H1 (cell line): Measurements from ENCODE around the gene SPSB1. TPM values are rescaled to one million over a fixed set of nuclear protein-coding genes. Genes with fewer than 3 reads are reported as not detected.

ENCODE experiments used
- CTCF ChIA-PET: fragments of 300-600 bp; sonication (Branson Sonifier 250); formaldehyde crosslinking; loops from one replicate; lab custom pipeline; 2021; ENCODE audit not compliant: partially characterized antibody; lab: Charles Lee
- POLR2A ChIA-PET: fragments of 300-600 bp; sonication (Branson Sonifier 250); formaldehyde crosslinking; loops from one replicate; lab custom pipeline; 2021; ENCODE audit warnings: inconsistent platforms; ENCODE audit not compliant: partially characterized antibody; lab: Charles Lee
- DNase-seq, 2 experiments: peaks; one replicate each; pipeline versions ENCODE4 v3.0.0 to v3.0.0-alpha.2; 2010 to 2022; ENCODE audit warnings: low spot score in 2 of 2, low read depth in 1 of 2, mixed read lengths in 1 of 2
- FAIRE-seq: peaks from 2 replicates; lab custom pipeline; 2011; peaks lifted over from hg19 to GRCh38; lab: Jason Lieb, UNC
- H2AFZ ChIP-seq: 2 replicates; pipeline ENCODE4 v1.8.1; 2012; ENCODE audit warnings: low read length, inconsistent platforms
- H2AK5ac ChIP-seq: 2 replicates; pipeline ENCODE4 v1.6.1; 2013; ENCODE audit warnings: low read depth, low read length
- H2BK120ac ChIP-seq: replicated peaks from 2 replicates; pipeline ENCODE3; 2013; ENCODE audit warnings: low read depth, low read length, inconsistent platforms
- H2BK12ac ChIP-seq: 2 replicates; pipeline ENCODE4 v1.6.1; 2013; ENCODE audit warnings: low read depth, low read length
- H2BK15ac ChIP-seq: 2 replicates; pipeline ENCODE4 v1.6.1; 2013; ENCODE audit warnings: low read length
- H2BK20ac ChIP-seq: 2 replicates; pipeline ENCODE4 v1.6.1; 2013; ENCODE audit warnings: low read length
- H2BK5ac ChIP-seq: 2 replicates; pipeline ENCODE4 v1.6.1; 2013; ENCODE audit warnings: low read depth, low read length
- H3K14ac ChIP-seq: 2 replicates; pipeline ENCODE4 v1.6.1; 2013; ENCODE audit warnings: inconsistent platforms; ENCODE audit not compliant: insufficient read length
- H3K18ac ChIP-seq: 2 replicates; pipeline ENCODE4 v1.6.1; 2013; ENCODE audit warnings: low read length; ENCODE audit errors: extremely low read depth
- H3K23ac ChIP-seq: 2 replicates; pipeline ENCODE4 v1.6.1; 2013; ENCODE audit warnings: inconsistent platforms; ENCODE audit not compliant: insufficient read length
- H3K23me2 ChIP-seq: 2 replicates; pipeline ENCODE4 v1.6.1; 2013; ENCODE audit warnings: low read depth, low read length
- H3K27ac ChIP-seq: 2 replicates; pipeline ENCODE4 v1.6.1; 2011; ENCODE audit warnings: low read depth, low read length, inconsistent platforms
- H3K27me3 ChIP-seq, 4 experiments: replicated peaks in 1 of 4; 1 replicate in 1 of 4; 2 replicates in 3 of 4; pipeline versions ENCODE4 v1.6.1 to v1.8.1; 2011 to 2013; ENCODE audit warnings: low read length in 3 of 4, mild to moderate bottlenecking in 3 of 4, inconsistent platforms in 2 of 4, mixed read lengths in 2 of 4, moderate library complexity in 1 of 4; ENCODE audit not compliant: control insufficient read depth in 3 of 4, insufficient read depth in 3 of 4; ENCODE audit errors: extremely low read depth in 1 of 4
- H3K36me3 ChIP-seq, 4 experiments: 2 replicates each; pipeline versions ENCODE4 v1.6.1 to v1.8.1; 2011 to 2013; ENCODE audit warnings: mild to moderate bottlenecking in 4 of 4, low read length in 3 of 4, moderate library complexity in 2 of 4, control low read depth in 1 of 4, inconsistent platforms in 1 of 4; ENCODE audit not compliant: insufficient read depth in 4 of 4, control insufficient read depth in 2 of 4
- H3K4ac ChIP-seq: replicated peaks from 2 replicates; pipeline ENCODE3; 2013; ENCODE audit warnings: low read length, low read depth, mixed read lengths, inconsistent platforms; ENCODE audit not compliant: insufficient read length
- H3K4me1 ChIP-seq, 4 experiments: replicated peaks in 1 of 4; 1 replicate in 1 of 4; 2 replicates in 3 of 4; pipeline versions ENCODE4 v1.6.1 to v1.8.1; 2011 to 2013; ENCODE audit warnings: low read length in 3 of 4, inconsistent platforms in 2 of 4, mixed read lengths in 1 of 4; ENCODE audit not compliant: insufficient read depth in 4 of 4, control insufficient read depth in 3 of 4
- H3K4me2 ChIP-seq, 2 experiments: 2 replicates each; pipeline versions ENCODE4 v1.6.1 to v1.8.1; 2011 to 2013; ENCODE audit warnings: low read depth in 2 of 2, low read length in 2 of 2, control low read depth in 1 of 2, inconsistent platforms in 1 of 2, mild to moderate bottlenecking in 1 of 2; ENCODE audit not compliant: insufficient read depth in 1 of 2
- H3K4me3 ChIP-seq, 4 experiments: fragments of 200-600, 300-600 bp in 1 of 4; sonication (generic), shearing (Covaris generic), sonication (Bioruptor Twin) in 1 of 4; 2 replicates each; pipeline versions ENCODE4 v1.5.1 to v1.8.1; 2011 to 2016; ENCODE audit warnings: low read length in 4 of 4, low read depth in 3 of 4, control low read depth in 2 of 4, inconsistent platforms in 2 of 4, mild to moderate bottlenecking in 2 of 4, mixed read lengths in 1 of 4, moderate library complexity in 1 of 4; ENCODE audit not compliant: insufficient read depth in 2 of 4; ENCODE audit errors: extremely low read depth in 1 of 4
- H3K56ac ChIP-seq: replicated peaks from 2 replicates; pipeline ENCODE3; 2013; ENCODE audit warnings: low read depth, mild to moderate bottlenecking, mixed read lengths, low read length, inconsistent platforms; ENCODE audit not compliant: insufficient read length
- H3K79me1 ChIP-seq: 2 replicates; pipeline ENCODE4 v1.6.1; 2013; ENCODE audit warnings: low read depth, low read length, control low read depth
- H3K79me2 ChIP-seq, 2 experiments: 2 replicates each; pipeline versions ENCODE4 v1.6.1 to v1.8.1; 2012 to 2013; ENCODE audit warnings: low read length in 2 of 2, mild to moderate bottlenecking in 2 of 2, inconsistent platforms in 1 of 2; ENCODE audit not compliant: insufficient read depth in 2 of 2, control insufficient read depth in 1 of 2
- H3K9ac ChIP-seq, 4 experiments: replicated peaks in 1 of 4; 1 replicate in 1 of 4; 2 replicates in 3 of 4; pipeline versions ENCODE4 v1.6.1 to v1.8.1; 2011 to 2013; ENCODE audit warnings: low read depth in 3 of 4, low read length in 3 of 4, control low read depth in 2 of 4, mild to moderate bottlenecking in 2 of 4, moderate library complexity in 2 of 4, inconsistent platforms in 1 of 4; ENCODE audit errors: extremely low read depth in 1 of 4
- H3K9me3 ChIP-seq, 2 experiments: 2 replicates each; pipeline versions ENCODE4 v1.6.1 to v1.8.1; 2012 to 2013; ENCODE audit warnings: mild to moderate bottlenecking in 2 of 2, moderate library complexity in 2 of 2, control low read depth in 1 of 2, inconsistent platforms in 1 of 2, low read depth in 1 of 2, low read length in 1 of 2, mixed read lengths in 1 of 2; ENCODE audit not compliant: insufficient read depth in 2 of 2
- H4K20me1 ChIP-seq, 2 experiments: replicated peaks in 1 of 2; 2 replicates each; pipeline versions ENCODE3 to v1.8.1; 2011 to 2013; ENCODE audit warnings: inconsistent platforms in 2 of 2, low read length in 2 of 2, mild to moderate bottlenecking in 1 of 2; ENCODE audit not compliant: insufficient read depth in 2 of 2, control insufficient read depth in 1 of 2
- H4K5ac ChIP-seq: 2 replicates; pipeline ENCODE4 v1.6.1; 2013; ENCODE audit warnings: low read length, low read depth, mixed read lengths, inconsistent platforms; ENCODE audit not compliant: insufficient read length
- H4K8ac ChIP-seq: 2 replicates; pipeline ENCODE4 v1.8.0; 2013; ENCODE audit warnings: mild to moderate bottlenecking, moderate library complexity, low read length, inconsistent platforms; ENCODE audit not compliant: insufficient read depth; ENCODE audit errors: extremely low read depth
- H4K91ac ChIP-seq: replicated peaks from 2 replicates; pipeline ENCODE3; 2013; ENCODE audit warnings: low read length, mixed read lengths, inconsistent platforms; ENCODE audit not compliant: insufficient read length
- BCL11A ChIP-seq, 2 experiments: IDR thresholded peaks; one replicate each; pipeline ENCODE4 v1.6.1; 2011; ENCODE audit warnings: low read depth in 2 of 2, low read length in 2 of 2, mild to moderate bottlenecking in 2 of 2
- CBX5 ChIP-seq: fragments of 300-800, 300-1000 bp; sonication (generic); IDR thresholded peaks from 2 replicates; pipeline ENCODE4 v1.7.1; 2016; ENCODE audit warnings: antibody characterized with exemption, low read length, low read depth
- EZH2 ChIP-seq: fragments of 200-600 bp; sonication (generic); IDR thresholded peaks from 2 replicates; pipeline ENCODE4 v1.7.1; 2012; ENCODE audit warnings: low read depth, mild to moderate bottlenecking, moderate library complexity, low read length, inconsistent platforms; ENCODE audit not compliant: severe bottlenecking
- HDAC6 ChIP-seq: IDR thresholded peaks from one replicate; pipeline ENCODE4 v1.7.1; 2012; ENCODE audit warnings: low read depth, mild to moderate bottlenecking, inconsistent platforms, low read length, moderate library complexity
- POU5F1 ChIP-seq: IDR thresholded peaks from 2 replicates; pipeline ENCODE4 v1.6.1; 2011; ENCODE audit warnings: low read depth, mild to moderate bottlenecking, low read length, moderate library complexity
- RNF2 ChIP-seq: fragments of 200-900, 300-1000 bp; sonication (generic); IDR thresholded peaks from 2 replicates; pipeline ENCODE4 v1.7.1; 2016; ENCODE audit warnings: borderline replicate concordance, low read depth, mild to moderate bottlenecking, antibody characterized with exemption, low read length; ENCODE audit not compliant: poor library complexity, severe bottlenecking; ENCODE audit errors: missing control alignments
- RXRA ChIP-seq: IDR thresholded peaks from 2 replicates; pipeline ENCODE4 v1.6.1; 2011; ENCODE audit warnings: low read depth, mild to moderate bottlenecking, low read length, moderate library complexity; ENCODE audit not compliant: insufficient read depth
- SP1 ChIP-seq: IDR thresholded peaks from 2 replicates; pipeline ENCODE4 v1.6.1; 2011; ENCODE audit warnings: low read depth, low read length
- TAF7 ChIP-seq: optimal IDR thresholded peaks from 2 replicates; pipeline ENCODE3; 2011; ENCODE audit warnings: low read depth, mild to moderate bottlenecking, inconsistent platforms, low read length, moderate library complexity, borderline replicate concordance
- USF2 ChIP-seq: IDR thresholded peaks from 2 replicates; pipeline ENCODE4 v1.6.1; 2011; ENCODE audit warnings: low read length, improper control_type of control experiment
- ZNF274 ChIP-seq: IDR thresholded peaks from 2 replicates; pipeline ENCODE4 v1.7.0; 2012; ENCODE audit warnings: low read length, borderline replicate concordance; ENCODE audit errors: extremely low read depth
- WGBS, 2 experiments: shearing (Covaris generic) in 1 of 2; methylation state at CpG; one replicate each; pipeline versions ENCODE4 v1.1.6 to v1.1.7; 2013 to 2015; ENCODE audit warnings: low lambda C conversion rate in 2 of 2, mixed read lengths in 2 of 2, inconsistent platforms in 1 of 2, low coverage in 1 of 2, missing lambda C conversion rate in 1 of 2; ENCODE audit not compliant: insufficient replicate concordance in 2 of 2, insufficient coverage in 1 of 2, insufficient read length in 1 of 2; ENCODE audit errors: extremely low coverage in 1 of 2, missing lambda C conversion rate in 1 of 2; 5-methylcytosine and 5-hydroxymethylcytosine counted together
- polyA plus RNA-seq, 7 experiments: library from polyadenylated mRNA; depleted of rRNA in 3 of 7; stranded (reverse) in 5 of 7; unstranded in 2 of 7; fragments of >200 nt in 5 of 7; fragments of 200-250 nt in 2 of 7; gene quantifications; 1 replicate in 5 of 7; 2 replicates in 1 of 7; 4 replicates in 1 of 7; pipeline versions ENCODE4 v1.2.1 to v1.2.3, GENCODE V29; 2011 to 2013; ENCODE audit warnings: missing spikeins in 2 of 7, mixed read lengths in 2 of 7
- total RNA-seq: library from RNA; stranded (reverse); fragmentation: NEBNext Ultra II Directional; extraction: Animal tissue kit (Norgen Biotek cat#: 25700); gene quantifications from 2 replicates; pipeline ENCODE4 v1.2.1, GENCODE V29; 2021

Gene SPSB1
- total and polyA plus RNA-seq, 2 of the 8 experiments (the other 6 are each of a cell fraction or from before 2014, with no cell fraction given): 5.3 to 6.4 TPM

- 72% methylated on average over 7 of the region's 7 CpGs; no CpG with 5 or more reads in 1 of the 2 experiments for WGBS, 2 experiments
- ChIA-PET CTCF (interaction anchor here (0.7 to 13.7 kb wide), 34 partner anchors 9 to 325 kb away, joined by 3 to 118 read pairs (median 3); no protein-coding TSS in a partner anchor), POLR2A (interaction anchor here (0.9 to 1.7 kb wide), 3 partner anchors 12 to 53 kb away, joined by 3 to 4 read pairs (median 3); partner anchors contain the start of gene H6PD)
- no peak overlapping the region for H2AK5ac ChIP-seq
- no peaks in the 10 kb centered on the region for H3K79me2 ChIP-seq
- H2BK5ac ChIP-seq: no peak overlapping the region
- no peaks in the 10 kb centered on the region; a peak in 1 of 7 replicates for H3K27me3 ChIP-seq
- DNase-seq (no peak), FAIRE-seq (no peak)
- no peak overlapping the region for H3K4me3 ChIP-seq
- H2AFZ ChIP-seq: no peak overlapping the region
- H2BK15ac ChIP-seq: no peak overlapping the region
- no peak overlapping the region for H3K4ac ChIP-seq
- no peak overlapping the region for H2BK12ac ChIP-seq
- no peaks in the 10 kb centered on the region for H3K23me2 ChIP-seq
- H3K9ac ChIP-seq: no peak overlapping the region
- H3K4me2 ChIP-seq: no peak overlapping the region
- no peaks in the 10 kb centered on the region for H3K79me1 ChIP-seq
- H4K5ac ChIP-seq: no peak overlapping the region
- no peak overlapping the region for H3K27ac ChIP-seq
- no peaks in the 10 kb centered on the region for H4K20me1 ChIP-seq
- H4K91ac ChIP-seq: no peak overlapping the region
- H4K8ac ChIP-seq: no peak overlapping the region
- no peak overlapping the region for H3K14ac ChIP-seq
- H3K18ac ChIP-seq: no peak overlapping the region
- no peak overlapping the region for H2BK120ac ChIP-seq
- H3K23ac ChIP-seq: no peak overlapping the region
- H3K56ac ChIP-seq: no peak overlapping the region
- no peak overlapping the region for H2BK20ac ChIP-seq
- TF ChIP-seq ZNF274 (no peak), USF2 (no peak), BCL11A (IDR thresholded peaks at IDR 0.05; ENCODE audit: low read depth in 2 of 2, low read length in 2 of 2) (no peak), RNF2 (no peak), CBX5 (no peak), RXRA (no peak), POU5F1 (no peak), SP1 (no peak), EZH2 (no peak), TAF7 (no peak), HDAC6 (no peak)
- no peaks in the 10 kb centered on the region for H3K36me3 ChIP-seq
- H3K4me1 ChIP-seq: peaks cover 0 to 4% (median 1%) of the 10 kb centered on the region in 4 experiments; a peak in 5 of 7 replicates
- H3K9me3 ChIP-seq: no peaks in the 10 kb centered on the region
These were observed 25.4 kb upstream of the SPSB1 start for GRCh38 chr1:9267352-9267686.
